ENCODE measurements around the gene GDPD5. TPM values are rescaled to one million over a fixed set of nuclear protein-coding genes. Genes with fewer than 3 reads are reported as not detected.

Gene GDPD5
- total and polyA plus RNA-seq, 9 of the 15 experiments (the other 6 are each of a cell fraction or from before 2014, with no cell fraction given), result 0.32 to 27.3 (median 8.0) TPM

- TF ChIP-seq SRSF3 (IDR thresholded peaks at IDR 0.05; ENCODE audit: insufficient read depth, low read length) (0 out of 2 replicates have a peak, but pooled peaks have one; percentile 74), ARID1B (IDR thresholded peaks at IDR 0.05) (no peak), FOXA1 (IDR thresholded peaks at IDR 0.05; ENCODE audit: borderline replicate concordance) (no peak), SNIP1 (IDR thresholded peaks at IDR 0.05; ENCODE audit: low read depth) (no peak), USF1 (CRISPR knock-in tag; IDR thresholded peaks at IDR 0.05) (0 out of 2 replicates have a peak, but pooled peaks have one; percentile 15), SREBF2 (CRISPR knock-in tag; IDR thresholded peaks at IDR 0.05) (0 out of 2 replicates have a peak, but pooled peaks have one; percentile 64), PRMT5 (CRISPR knock-in tag; IDR thresholded peaks at IDR 0.05) (0 out of 2 replicates have a peak, but pooled peaks have one; percentile 66), TSHZ1 (CRISPR knock-in tag; IDR thresholded peaks at IDR 0.05) (no peak), ELF1 (tag; IDR thresholded peaks at IDR 0.05) (peak; percentile 97), E2F1 (CRISPR knock-in tag; IDR thresholded peaks at IDR 0.05) (peak; percentile 89), HDGF (IDR thresholded peaks at IDR 0.05) (no peak), TARDBP (IDR thresholded peaks at IDR 0.05) (no peak), BHLHE40 (IDR thresholded peaks at IDR 0.05; ENCODE audit: low read length) (peak; percentile 65), SMARCA5 (IDR thresholded peaks at IDR 0.05) (no peak), ZNF780A (CRISPR knock-in tag; IDR thresholded peaks at IDR 0.05) (no peak), ZMIZ1 (IDR thresholded peaks at IDR 0.05; ENCODE audit: low read depth in 2 of 2, low read length in 2 of 2) (0 out of 4 replicates have a peak, but pooled peaks of 1 of the 2 experiments have one; percentile 51)
Measured at GRCh38 chr11:75399344-75400145, 126.2 kb downstream of the GDPD5 start, which contains the start of gene RPS3 (continued).
